IPS-20b (cell line): ENCODE results near the gene PCK1.

Experiments
- H3K27ac ChIP-seq: one replicate; pipeline ENCODE4 v1.5.1; 2013; ENCODE audit warnings: low read length
- H3K27me3 ChIP-seq: 2 replicates; pipeline ENCODE4 v1.6.1; 2013; ENCODE audit warnings: mild to moderate bottlenecking, low read length, inconsistent platforms; ENCODE audit not compliant: insufficient read depth
- H3K36me3 ChIP-seq: 2 replicates; pipeline ENCODE4 v1.6.1; 2013; ENCODE audit warnings: low read depth, mild to moderate bottlenecking, inconsistent platforms, low read length, moderate library complexity; ENCODE audit not compliant: insufficient read depth
- H3K4me1 ChIP-seq: 2 replicates; pipeline ENCODE4 v1.6.1; 2013; ENCODE audit warnings: mild to moderate bottlenecking, control low read depth, inconsistent platforms, low read length, moderate library complexity; ENCODE audit not compliant: insufficient read depth
- H3K4me3 ChIP-seq: 2 replicates; pipeline ENCODE4 v1.5.1; 2013; ENCODE audit warnings: mild to moderate bottlenecking, low read length, inconsistent platforms
- H3K9ac ChIP-seq: 2 replicates; pipeline ENCODE4 v1.6.1; 2013; ENCODE audit warnings: low read depth, mild to moderate bottlenecking, inconsistent platforms, low read length, moderate library complexity
- H3K9me3 ChIP-seq: 2 replicates; pipeline ENCODE4 v1.6.1; 2013; ENCODE audit warnings: mild to moderate bottlenecking, low read depth, low read length, inconsistent platforms; ENCODE audit not compliant: insufficient read depth

The PCK1 gene

GRCh38 chr20:57581202-57582028 is 20.5 kb downstream of the PCK1 start:
- Histone ChIP-seq H3K27ac (no peak overlapping the region), H3K4me1 (0 out of 2 replicates have a peak, but pooled peaks cover 4% of the 10 kb centered on the region), H3K4me3 (no peak overlapping the region), H3K9ac (no peak overlapping the region), H3K9me3 (no peaks in the 10 kb centered on the region), H3K27me3 (no peaks in the 10 kb centered on the region), H3K36me3 (no peaks in the 10 kb centered on the region)

- no peak overlapping the region for H3K27ac ChIP-seq
Measured at GRCh38 chr20:57582029-57582378, 21.1 kb downstream of the PCK1 start.

GRCh38 chr20:57582432-57583288 is 21.8 kb downstream of the PCK1 start:
- Histone ChIP-seq H3K9ac (no peak overlapping the region), H3K4me1 (0 out of 2 replicates have a peak, but pooled peaks cover 4% of the 10 kb centered on the region), H3K27me3 (no peaks in the 10 kb centered on the region), H3K36me3 (no peaks in the 10 kb centered on the region), H3K4me3 (no peak overlapping the region), H3K9me3 (no peaks in the 10 kb centered on the region), H3K27ac (no peak overlapping the region)

More at GRCh38 chr20:57582029-57582378, 21.1 kb downstream of the PCK1 start:
- Histone ChIP-seq H3K27me3 (no peaks in the 10 kb centered on the region), H3K4me3 (no peak overlapping the region), H3K9ac (no peak overlapping the region), H3K9me3 (no peaks in the 10 kb centered on the region), H3K4me1 (0 out of 2 replicates have a peak, but pooled peaks cover 4% of the 10 kb centered on the region), H3K36me3 (no peaks in the 10 kb centered on the region)

GRCh38 chr20:57583289-57584257 is 22.7 kb downstream of the PCK1 start:
- H3K27me3 ChIP-seq: no peaks in the 10 kb centered on the region
- no peak overlapping the region for H3K9ac ChIP-seq
- H3K4me3 ChIP-seq: no peak overlapping the region
- H3K4me1 ChIP-seq: 0 out of 2 replicates have a peak, but pooled peaks cover 4% of the 10 kb centered on the region
- no peaks in the 10 kb centered on the region for H3K9me3 ChIP-seq
- H3K27ac ChIP-seq: no peak overlapping the region
- no peaks in the 10 kb centered on the region for H3K36me3 ChIP-seq

- Histone ChIP-seq H3K9ac (no peak overlapping the region), H3K27me3 (no peaks in the 10 kb centered on the region), H3K36me3 (no peaks in the 10 kb centered on the region), H3K9me3 (no peaks in the 10 kb centered on the region), H3K4me1 (0 out of 2 replicates have a peak, but pooled peaks cover 4% of the 10 kb centered on the region), H3K27ac (no peak overlapping the region), H3K4me3 (no peak overlapping the region)
Measured at GRCh38 chr20:57584768-57585461, 24.0 kb downstream of the PCK1 start.

GRCh38 chr20:57585466-57586213 is 24.7 kb downstream of the PCK1 start:
- Histone ChIP-seq H3K9ac (no peak overlapping the region), H3K4me3 (no peak overlapping the region), H3K27me3 (no peaks in the 10 kb centered on the region), H3K9me3 (no peaks in the 10 kb centered on the region), H3K36me3 (no peaks in the 10 kb centered on the region), H3K4me1 (0 out of 2 replicates have a peak, but pooled peaks cover 4% of the 10 kb centered on the region), H3K27ac (no peak overlapping the region)

GRCh38 chr20:57586370-57586793 is 25.5 kb downstream of the PCK1 start:
- Histone ChIP-seq H3K9ac (no peak overlapping the region), H3K27ac (no peak overlapping the region), H3K4me3 (no peak overlapping the region), H3K9me3 (no peaks in the 10 kb centered on the region), H3K27me3 (no peaks in the 10 kb centered on the region), H3K4me1 (0 out of 2 replicates have a peak, but pooled peaks cover 4% of the 10 kb centered on the region), H3K36me3 (no peaks in the 10 kb centered on the region)

GRCh38 chr20:57586943-57587277 is 26.0 kb downstream of the PCK1 start:
- Histone ChIP-seq H3K4me1 (0 out of 2 replicates have a peak, but pooled peaks cover 4% of the 10 kb centered on the region), H3K36me3 (no peaks in the 10 kb centered on the region), H3K4me3 (no peak overlapping the region), H3K27me3 (no peaks in the 10 kb centered on the region), H3K9me3 (no peaks in the 10 kb centered on the region), H3K9ac (no peak overlapping the region), H3K27ac (no peak overlapping the region)

- Histone ChIP-seq H3K9ac (no peak overlapping the region), H3K4me3 (no peak overlapping the region), H3K4me1 (0 out of 2 replicates have a peak, but pooled peaks cover 3% of the 10 kb centered on the region), H3K9me3 (no peaks in the 10 kb centered on the region), H3K27me3 (no peaks in the 10 kb centered on the region), H3K27ac (no peak overlapping the region), H3K36me3 (no peaks in the 10 kb centered on the region)
Measured at GRCh38 chr20:57587278-57587988, 26.5 kb downstream of the PCK1 start.

- Histone ChIP-seq H3K9ac (no peak overlapping the region), H3K36me3 (no peaks in the 10 kb centered on the region), H3K27me3 (no peaks in the 10 kb centered on the region), H3K4me1 (no peaks in the 10 kb centered on the region), H3K9me3 (no peaks in the 10 kb centered on the region), H3K27ac (no peak overlapping the region), H3K4me3 (no peak overlapping the region)
Measured at GRCh38 chr20:57587989-57588377, 27.1 kb downstream of the PCK1 start.
